GM18520 (cell line): ENCODE results near the gene TTN.

ENCODE experiments used
- ATAC-seq: cut with Tn5 transposase; IDR thresholded peaks from one replicate; pipeline ENCODE4 v1.9.1; 2021; ENCODE audit not compliant: unreplicated experiment

TTN gene

GRCh38 chr2:178747767-178748166 is 59.5 kb downstream of the TTN start:
- no peak for ATAC-seq

DNA sequence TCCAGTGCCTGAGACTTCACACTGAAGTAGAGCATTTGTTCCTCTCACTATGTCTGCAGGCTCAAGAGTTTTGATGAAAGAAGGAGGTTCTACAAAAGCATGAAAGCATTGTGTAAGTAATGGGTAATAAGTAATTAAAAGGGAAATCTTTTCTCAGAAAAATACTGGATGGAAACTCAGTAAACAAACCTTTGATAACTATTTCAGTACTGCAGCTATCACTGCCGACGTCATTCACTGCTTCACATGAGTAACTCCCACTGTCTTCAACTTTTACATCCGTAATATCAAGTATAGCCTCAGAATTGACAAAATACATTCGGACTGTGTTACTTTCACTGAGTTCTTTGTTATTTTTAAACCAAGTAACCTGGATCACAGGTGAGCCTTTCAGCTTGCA is 72.7 kb downstream of the TTN start:
- ATAC-seq: no peak

DNA sequence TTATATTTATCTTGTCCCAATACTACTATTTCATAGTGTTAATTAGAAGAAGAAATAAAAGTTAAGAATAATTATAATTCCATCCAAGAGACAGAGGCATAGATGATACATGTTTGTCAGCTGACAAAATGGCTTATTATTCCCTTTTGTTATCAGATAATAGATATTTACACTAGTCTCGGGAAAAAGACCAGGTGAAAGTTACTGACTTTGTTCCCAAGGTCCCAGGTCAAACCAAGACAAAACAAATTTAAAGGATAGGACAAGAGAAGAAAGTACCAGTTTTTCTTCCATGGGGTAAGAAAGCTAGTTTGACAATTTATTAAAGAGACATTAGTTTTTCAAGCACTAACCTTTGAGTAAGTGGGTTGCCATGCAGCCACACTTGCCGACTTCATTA is 73.2 kb downstream of the TTN start:
- no peak for ATAC-seq

DNA sequence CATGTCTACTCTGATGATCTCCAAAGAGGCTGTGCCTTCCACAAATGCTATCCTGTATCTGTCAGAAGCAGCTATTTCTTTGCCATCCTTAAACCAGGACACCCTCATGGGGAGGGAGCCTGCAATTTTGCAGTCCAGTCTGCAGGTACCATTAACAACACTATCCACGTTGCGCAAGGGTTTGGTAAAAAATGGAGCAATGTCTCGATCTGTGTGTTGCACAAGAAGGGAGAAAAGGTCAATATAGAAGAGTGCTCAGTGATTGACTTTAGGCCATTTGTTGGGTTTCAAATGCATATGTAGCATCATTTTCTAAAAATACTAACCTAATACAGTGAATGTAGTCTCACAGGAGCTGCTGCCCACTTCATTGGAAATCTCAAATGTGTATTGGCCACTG is 74.3 kb downstream of the TTN start:
- no peak for ATAC-seq

- no peak for ATAC-seq
These were observed 75.9 kb downstream of the TTN start for GRCh38 chr2:178731300-178731699.

GRCh38 chr2:178730049-178730448 is 77.2 kb downstream of the TTN start:
- no peak for ATAC-seq

DNA sequence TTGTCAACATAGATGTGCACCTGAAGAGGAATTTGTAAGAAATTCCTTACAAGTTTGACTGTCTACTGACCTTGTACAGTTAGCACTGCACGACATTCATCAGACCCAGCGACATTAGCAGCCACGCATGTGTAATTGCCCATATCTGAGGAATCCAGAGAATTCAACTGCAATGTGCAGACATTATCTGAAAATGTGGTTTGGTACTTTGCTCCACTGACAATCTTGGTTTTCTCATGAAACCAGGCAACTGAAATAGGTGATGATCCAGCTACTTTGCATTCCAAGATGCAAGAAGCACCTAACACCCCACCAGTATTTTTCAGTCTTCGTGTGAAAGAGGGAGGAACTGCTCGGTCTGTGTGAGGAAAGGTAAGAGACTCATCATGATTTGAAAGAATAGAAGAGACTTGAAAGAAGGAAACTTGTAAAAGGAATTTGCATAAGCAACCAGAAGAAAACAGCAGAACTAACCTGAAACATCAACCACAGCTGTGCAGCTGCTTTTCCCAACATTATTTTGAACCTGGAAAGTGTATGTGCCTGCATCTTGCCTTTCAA is 83.4 kb downstream of the TTN start:
- no peak for ATAC-seq

- no peak for ATAC-seq
These were observed 84.9 kb downstream of the TTN start for GRCh38 chr2:178722296-178722695.

DNA sequence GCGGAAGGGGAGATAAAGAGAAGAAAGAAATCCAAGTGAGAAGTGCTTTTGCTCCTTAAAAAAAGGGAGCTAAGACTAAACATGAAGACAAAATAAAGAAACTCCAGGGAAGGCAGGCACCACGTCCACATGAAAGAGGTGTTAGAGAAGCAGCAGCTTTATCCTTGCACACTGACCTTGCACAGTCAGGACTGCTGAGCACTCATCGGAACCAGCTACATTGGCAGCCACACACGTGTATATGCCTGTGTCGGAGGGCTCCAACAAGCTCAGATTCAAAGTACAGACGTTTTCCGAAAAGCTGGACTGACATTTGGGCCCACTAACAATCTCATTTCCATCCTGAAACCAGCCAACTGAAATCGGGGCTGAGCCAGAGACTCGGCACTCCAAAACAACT is 88.2 kb downstream of the TTN start:
- ATAC-seq: no peak

GRCh38 chr2:178718283-178718682 is 88.9 kb downstream of the TTN start:
- ATAC-seq: no peak

DNA sequence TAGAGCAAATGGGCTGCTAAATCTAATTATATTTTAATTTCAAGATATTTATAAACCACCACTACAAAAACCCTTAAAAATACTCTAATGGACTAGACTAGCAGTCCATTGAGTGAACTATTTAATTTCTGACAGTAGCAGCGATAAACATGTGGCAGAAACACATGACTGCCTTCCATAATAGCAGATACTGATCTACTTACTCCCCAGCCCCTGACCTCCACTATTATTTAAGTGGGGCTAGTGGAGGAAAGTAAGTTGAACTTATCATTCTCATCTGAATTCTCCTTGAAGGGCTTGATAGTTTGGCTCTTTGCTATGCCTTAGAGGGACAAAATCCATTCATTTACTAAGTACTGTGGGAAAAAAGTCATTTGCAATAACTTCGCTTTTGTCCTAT is 90.8 kb downstream of the TTN start:
- no peak for ATAC-seq

DNA sequence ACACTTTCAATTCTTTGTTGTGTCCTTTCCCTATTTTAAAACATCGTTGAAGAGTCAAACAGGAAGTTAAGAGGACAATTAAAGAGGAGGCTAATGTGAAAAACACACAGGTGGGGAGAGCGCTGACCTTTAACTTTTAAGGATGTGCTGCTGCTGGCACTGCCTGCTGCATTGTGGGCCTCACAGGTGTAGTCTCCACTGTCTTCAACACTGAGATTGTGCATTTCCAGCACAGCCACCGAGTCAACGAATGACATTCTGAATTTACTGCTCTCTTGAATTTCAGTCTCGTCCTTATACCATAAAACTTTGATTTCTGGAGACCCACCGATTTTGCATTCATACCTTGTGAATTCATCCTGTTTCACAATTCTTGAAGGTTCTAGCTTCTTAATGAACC is 91.9 kb downstream of the TTN start:
- no peak for ATAC-seq

DNA sequence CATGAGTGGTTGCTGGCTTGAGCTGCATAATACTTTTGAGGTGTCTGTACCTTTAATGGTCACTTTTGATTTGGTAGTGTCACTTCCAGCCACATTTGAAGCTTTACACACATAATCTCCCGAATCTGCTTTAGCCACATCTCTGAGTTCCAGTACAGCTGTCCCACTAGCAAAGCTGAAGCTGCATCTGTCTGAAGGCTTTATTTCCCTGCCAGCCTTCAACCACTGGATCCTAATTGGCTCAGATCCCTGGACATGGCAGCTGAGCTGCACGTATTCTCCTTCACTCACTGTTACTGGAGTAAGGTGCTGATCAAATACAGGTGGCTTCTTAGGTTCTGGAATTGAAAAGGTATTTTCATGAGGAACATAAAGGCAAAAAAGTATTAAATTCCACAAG is 99.7 kb downstream of the TTN start:
- ATAC-seq: no peak

GRCh38 chr2:178704876-178705275 is 102.3 kb downstream of the TTN start:
- no peak for ATAC-seq

DNA sequence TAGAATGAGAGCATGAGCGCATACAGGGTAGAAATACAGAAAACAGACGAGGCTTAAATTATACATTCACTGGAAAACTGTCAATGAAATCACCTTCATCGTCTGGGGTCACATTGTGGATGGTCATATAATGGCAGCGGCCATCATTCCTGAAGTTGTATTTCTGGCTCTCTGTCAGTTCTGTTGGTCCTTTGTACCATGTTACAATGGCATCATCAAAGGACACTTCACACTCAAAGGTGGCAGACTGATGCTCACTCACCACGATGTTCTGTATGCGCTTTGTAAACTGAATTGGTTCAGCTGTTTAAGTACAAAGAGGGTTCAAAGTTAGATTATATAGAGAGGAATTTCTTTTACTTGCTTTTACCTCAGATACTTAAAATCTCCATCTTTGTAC is 104.9 kb downstream of the TTN start:
- ATAC-seq: no peak

GRCh38 chr2:178700922-178701342 is 106.3 kb downstream of the TTN start:
- no peak for ATAC-seq

GRCh38 chr2:178700136-178700535 is 107.1 kb downstream of the TTN start:
- no peak for ATAC-seq

DNA sequence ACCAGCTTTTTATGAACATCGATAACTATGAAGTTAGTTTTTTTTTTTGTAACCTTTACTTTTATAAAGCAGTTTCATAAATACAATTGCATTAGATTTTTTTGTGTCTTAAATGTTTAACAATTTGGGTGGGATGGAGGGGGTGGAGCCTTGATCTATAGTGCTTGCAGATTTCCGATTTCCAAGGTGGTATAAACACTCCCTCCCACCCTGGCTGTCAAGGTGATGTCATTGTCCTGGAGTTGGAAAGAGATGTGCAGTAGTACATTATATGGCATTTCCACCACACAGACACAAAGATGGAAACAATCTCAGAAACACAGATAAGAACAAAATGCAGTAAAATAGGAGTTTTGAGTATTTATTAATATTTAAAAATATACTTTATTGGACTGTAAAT is 114.4 kb downstream of the TTN start:
- ATAC-seq: no peak

- ATAC-seq: no peak
These were observed 117.4 kb downstream of the TTN start for GRCh38 chr2:178689808-178690207.

DNA sequence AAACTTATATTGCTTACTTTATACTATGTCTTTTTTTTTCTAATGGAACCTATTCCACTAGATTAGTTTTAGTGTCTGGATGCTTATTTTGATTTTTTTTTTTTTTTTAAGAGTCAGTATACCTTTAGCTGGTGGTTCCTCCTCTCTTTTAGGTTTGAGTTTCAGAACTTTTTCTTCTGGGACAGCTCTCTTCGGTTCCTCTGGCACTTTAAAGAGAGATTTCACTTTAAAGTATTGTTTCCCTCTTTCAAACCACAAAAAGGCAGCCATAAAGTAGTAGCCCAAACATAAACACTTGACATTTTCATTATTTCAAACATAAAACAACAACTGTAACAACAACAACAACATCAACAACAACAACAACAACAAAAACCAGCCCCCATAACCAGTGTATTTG is 123.3 kb downstream of the TTN start:
- no peak for ATAC-seq

DNA sequence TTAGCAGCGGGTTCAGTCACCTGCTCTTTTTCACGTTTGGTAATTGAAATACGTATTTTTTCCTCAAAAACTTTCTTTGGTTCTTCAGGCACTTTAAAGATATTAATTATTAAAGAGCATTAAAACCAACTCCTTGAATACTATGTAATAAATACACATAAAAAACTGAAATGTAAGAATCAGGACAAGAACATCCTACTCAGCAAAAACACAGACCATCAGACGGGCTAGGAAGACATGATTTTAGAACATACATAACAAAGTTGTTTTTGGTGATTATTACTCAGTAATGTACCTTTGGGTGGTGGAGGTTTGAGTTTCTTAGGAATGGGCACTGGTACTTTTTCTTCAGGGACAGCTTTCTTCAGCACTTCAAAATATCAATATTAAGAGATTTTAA is 126.1 kb downstream of the TTN start:
- ATAC-seq: no peak

DNA sequence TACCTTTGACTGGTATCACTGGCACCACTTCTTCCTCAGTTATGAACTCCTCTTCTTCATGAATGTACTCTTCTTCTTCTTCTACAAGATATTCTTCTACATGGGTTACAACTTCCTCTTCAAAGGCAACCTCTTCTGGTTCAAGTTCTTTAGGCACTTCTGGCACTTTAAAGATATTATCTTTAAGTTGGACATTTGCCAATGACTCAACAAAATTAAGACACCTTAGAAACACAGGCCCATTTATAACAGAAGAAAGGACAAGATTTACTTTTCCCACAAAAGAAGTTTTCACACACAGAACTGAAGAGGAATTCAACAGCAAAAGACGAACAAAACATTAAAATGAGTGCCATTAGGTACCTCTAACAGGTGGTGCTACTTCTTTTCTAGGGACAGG is 127.3 kb downstream of the TTN start:
- no peak for ATAC-seq

DNA sequence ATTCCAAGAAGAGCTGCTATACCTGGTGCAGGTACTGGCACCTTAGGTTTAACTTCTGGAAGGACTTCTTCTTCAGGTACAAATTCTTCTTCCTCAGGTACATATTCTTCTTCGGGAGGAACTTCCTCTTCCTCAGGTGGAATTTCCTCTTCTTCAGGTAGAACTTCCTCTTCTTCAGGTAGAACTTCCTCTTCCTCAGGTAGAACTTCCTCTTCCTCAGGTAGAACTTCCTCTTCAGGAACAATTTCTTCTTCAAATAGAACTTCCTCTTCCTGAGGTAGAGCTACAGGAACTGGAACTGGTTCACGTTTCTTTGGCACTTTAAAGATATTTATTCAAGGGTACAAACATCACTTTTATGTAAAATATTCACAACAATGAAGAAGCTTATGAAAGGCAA is 129.6 kb downstream of the TTN start:
- no peak for ATAC-seq

DNA sequence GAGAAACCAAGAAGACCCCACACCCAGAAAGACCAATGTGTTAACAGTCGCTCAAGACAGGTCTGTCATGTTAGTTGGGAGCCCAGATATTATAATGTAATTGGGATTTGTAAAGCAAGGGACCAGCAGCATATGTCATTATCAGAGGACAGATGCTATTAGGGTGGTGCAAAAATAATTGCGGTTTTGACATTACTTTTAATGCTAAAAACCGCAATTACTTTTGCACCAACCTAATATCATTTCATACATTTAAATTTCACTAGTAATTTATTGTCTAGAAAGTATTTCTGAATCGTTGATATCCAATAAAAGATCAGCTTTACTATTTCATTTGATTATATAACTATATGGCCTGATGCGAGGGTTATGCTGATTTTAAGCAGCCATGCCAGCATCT is 131.2 kb downstream of the TTN start:
- ATAC-seq: no peak
